K562 (cell line): ENCODE results near the gene FILIP1.

Experiments
- EWSR1 ChIP-seq: fragments of 450-650 bp; IDR thresholded peaks from 2 replicates; pipeline ENCODE4 v1.6.1; 2018; ENCODE audit warnings: borderline replicate concordance, mild to moderate bottlenecking, low read depth, moderate library complexity; ENCODE audit not compliant: partially characterized antibody
- SRF ChIP-seq, 2 experiments: fragments of 250-450, 450-650 bp in 1 of 2; sonication (Bioruptor Pico) in 1 of 2; sonication (generic) in 1 of 2; formaldehyde crosslinking; IDR thresholded peaks; 2 replicates each; pipeline versions ENCODE4 v1.5.0 to v1.5.1; 2020 to 2022; ENCODE audit warnings: mild to moderate bottlenecking in 1 of 2, missing genetic modification reagents in 1 of 2
- ZNF695 ChIP-seq: fragments of 450-650 bp; formaldehyde crosslinking; IDR thresholded peaks from 2 replicates; pipeline ENCODE4 v1.4.0; 2020; ENCODE audit warnings: mild to moderate bottlenecking, moderate library complexity

- TF ChIP-seq EWSR1 (no peak), SRF (CRISPR knock-in tag; IDR thresholded peaks at IDR 0.05) (no peak), ZNF695 (CRISPR knock-in tag) (no peak)
Observed at GRCh38 chr6:75397171-75397570, 96.4 kb downstream of the FILIP1 start.
